Adrenal gland (tissue), 12 donors: ENCODE results near the gene UBE2D3. TPM values are rescaled to one million over a fixed set of nuclear protein-coding genes. Genes with fewer than 3 reads are reported as not detected.
A peak's percentile ranks its signal among the peaks of the same experiment; 100 is the strongest.

Experiments
- DNase-seq, 7 donors: peaks; one replicate each; pipeline ENCODE4 v3.0.0-alpha.2; 2019 to 2020
- H3K27ac ChIP-seq, 5 donors: fragments of 200-600 bp; sonication (generic) in 4 of 5; 1 replicate in 3 of 5; 2 replicates in 2 of 5; pipeline versions ENCODE4 v1.5.1 to v1.8.0; 2016 to 2020; ENCODE audit warnings: mild to moderate bottlenecking in 1 of 5
- H3K27me3 ChIP-seq: fragments of 200-600 bp; 2 replicates; pipeline ENCODE4 v1.8.0; 2021
- H3K36me3 ChIP-seq, 2 donors: fragments of 200-600 bp; replicated peaks in 1 of 2; 1 replicate in 1 of 2; 2 replicates in 1 of 2; pipeline versions ENCODE4 v1.5.1 to v1.8.0; 2018 to 2022
- H3K4me1 ChIP-seq, 2 donors: fragments of 200-600 bp; replicated peaks in 1 of 2; 1 replicate in 1 of 2; 2 replicates in 1 of 2; pipeline versions ENCODE4 v1.5.1 to v1.8.0; 2018 to 2021
- H3K4me3 ChIP-seq, 4 donors: fragments of 200-600 bp; sonication (generic) in 3 of 4; one replicate each; pipeline ENCODE4 v1.5.1; 2016 to 2018
- H3K9me3 ChIP-seq, 3 donors: fragments of 200-600 bp; sonication (generic) in 1 of 3; replicated peaks in 1 of 3; 1 replicate in 2 of 3; 2 replicates in 1 of 3; pipeline versions ENCODE4 v1.5.1 to v1.8.0; 2016 to 2021
- POLR2A ChIP-seq, 2 donors: fragments of 450-650 bp; IDR thresholded peaks; one replicate each; pipeline ENCODE4 v1.6.1; 2017; ENCODE audit warnings: antibody characterized with exemption in 2 of 2, mild to moderate bottlenecking in 2 of 2, moderate library complexity in 1 of 2
- WGBS, 4 donors: extraction: QIAGEN DNeasy Blood & Tissue Kit in 2 of 4; methylation state at CpG; one replicate each; pipeline versions ENCODE4 v1.1.5 to v1.1.7; 2013 to 2017; 5-methylcytosine and 5-hydroxymethylcytosine counted together
- intact Hi-C, 2 donors: fragments of 100-400 bp; cut with DNase I; formaldehyde crosslinking; loops; one replicate each; pipeline versions ENCODE4 v1.14.1 to v1.15.0; 2022 to 2023
- polyA plus RNA-seq, 3 donors: library from polyadenylated mRNA; stranded (reverse); fragments of 200-250 nt in 2 of 3; fragments of 350-450 nt in 1 of 3; fragmentation: Illumina TruSeq in 1 of 3; extraction: RNeasy Lipid Tissue Mini Kit (QIAGEN cat#74804) in 1 of 3; gene quantifications; one replicate each; pipeline ENCODE4 v1.2.3, GENCODE V29; 2013 to 2014
- total RNA-seq, 9 donors: library from RNA; depleted of rRNA in 4 of 9; stranded (reverse); fragments of >200 nt in 4 of 9; fragments of 120-200 nt in 1 of 9; fragmentation: NEBNext Ultra II Directional in 1 of 9; extraction: Animal tissue kit (Norgen Biotek cat#: 25700) in 1 of 9; gene quantifications; one replicate each; pipeline versions ENCODE4 v1.1.0 to v1.2.4, GENCODE V29; 2013 to 2023
- TF ChIP-seq, protein P1 (sequence below), 6 experiments: fragments of 450-650 bp in 4 of 6; fragments of 200-600 bp in 2 of 6; sonication (generic) in 1 of 6; IDR thresholded peaks; 1 replicate in 5 of 6; 2 replicates in 1 of 6; pipeline versions ENCODE4 v1.5.1 to v1.8.0; 2016 to 2021; ENCODE audit warnings: antibody characterized with exemption in 6 of 6, mild to moderate bottlenecking in 2 of 6, moderate library complexity in 1 of 6
- donor health status: healthy with polysubstance abuse.
- donor health status: Bipolar disorder and iron deficiency.
- donor health status: DM: yes; HTN: yes; CAD: no.
- donor health status: DM: no; HTN: no; CAD: no.
- donor health status: DM: no; HTN: no; CAD: no.
- donor health status: DM: yes; HTN: yes; CAD: no.

Gene UBE2D3
- total and polyA plus RNA-seq, 12 donors, result 178 to 709 (median 398) TPM

DNA sequence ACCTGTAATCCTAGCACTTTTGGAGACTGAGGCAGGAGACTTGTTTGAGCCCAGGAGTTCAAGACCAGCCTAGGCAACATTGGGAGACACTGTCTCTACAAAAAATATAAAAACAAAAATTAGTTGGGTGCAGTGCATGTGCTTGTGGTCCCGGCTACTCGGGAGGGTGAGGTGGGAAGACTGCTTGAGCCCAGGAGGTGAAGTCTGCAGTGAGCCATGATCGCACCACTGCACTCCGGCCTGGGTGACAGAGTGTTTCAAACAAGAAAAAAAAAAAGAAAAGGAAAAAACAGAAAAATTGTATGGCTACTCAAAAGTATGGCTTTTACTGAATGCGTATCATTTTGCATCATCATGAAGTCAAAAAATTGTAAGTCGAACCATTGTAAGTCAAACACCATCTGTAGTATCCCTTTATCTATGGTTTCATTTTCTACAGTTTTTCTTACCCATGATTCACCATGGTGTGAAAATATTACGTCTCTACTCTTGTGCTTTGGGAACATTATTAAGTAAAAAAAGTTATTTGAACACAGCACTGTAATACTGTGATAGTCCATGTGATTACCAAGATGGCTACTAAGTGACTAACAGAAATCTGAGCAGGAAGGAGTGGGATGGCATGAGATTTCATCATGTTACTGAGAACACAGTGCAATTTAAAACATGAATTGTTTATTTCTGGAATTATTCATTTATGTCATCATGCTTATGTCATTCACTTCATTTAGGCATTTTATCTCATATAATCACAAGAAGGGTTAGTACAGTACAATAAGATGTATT, 40.1 kb downstream of the UBE2D3 start:
- intact Hi-C loops, result no loop called here
- TF ChIP-seq POLR2A (IDR thresholded peaks at IDR 0.05), result no peak
- TF ChIP-seq, protein P1, sequence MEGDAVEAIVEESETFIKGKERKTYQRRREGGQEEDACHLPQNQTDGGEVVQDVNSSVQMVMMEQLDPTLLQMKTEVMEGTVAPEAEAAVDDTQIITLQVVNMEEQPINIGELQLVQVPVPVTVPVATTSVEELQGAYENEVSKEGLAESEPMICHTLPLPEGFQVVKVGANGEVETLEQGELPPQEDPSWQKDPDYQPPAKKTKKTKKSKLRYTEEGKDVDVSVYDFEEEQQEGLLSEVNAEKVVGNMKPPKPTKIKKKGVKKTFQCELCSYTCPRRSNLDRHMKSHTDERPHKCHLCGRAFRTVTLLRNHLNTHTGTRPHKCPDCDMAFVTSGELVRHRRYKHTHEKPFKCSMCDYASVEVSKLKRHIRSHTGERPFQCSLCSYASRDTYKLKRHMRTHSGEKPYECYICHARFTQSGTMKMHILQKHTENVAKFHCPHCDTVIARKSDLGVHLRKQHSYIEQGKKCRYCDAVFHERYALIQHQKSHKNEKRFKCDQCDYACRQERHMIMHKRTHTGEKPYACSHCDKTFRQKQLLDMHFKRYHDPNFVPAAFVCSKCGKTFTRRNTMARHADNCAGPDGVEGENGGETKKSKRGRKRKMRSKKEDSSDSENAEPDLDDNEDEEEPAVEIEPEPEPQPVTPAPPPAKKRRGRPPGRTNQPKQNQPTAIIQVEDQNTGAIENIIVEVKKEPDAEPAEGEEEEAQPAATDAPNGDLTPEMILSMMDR (IDR thresholded peaks at IDR 0.05), result no peak
- Histone ChIP-seq H3K27ac (no peak overlapping the region), H3K27me3 (no peaks in the 10 kb centered on the region), H3K9me3 (no peaks in the 10 kb centered on the region), H3K4me3 (no peak overlapping the region), H3K36me3 (no peaks in the 10 kb centered on the region), H3K4me1 (peaks cover 5 to 6% of the 10 kb centered on the region in 2 donors)
- 92 to 96% (median 94%) methylated on average over 7 of the region's 7 CpGs for whole genome bisulfite sequencing, 4 donors
- no peak for DNase-seq

DNA sequence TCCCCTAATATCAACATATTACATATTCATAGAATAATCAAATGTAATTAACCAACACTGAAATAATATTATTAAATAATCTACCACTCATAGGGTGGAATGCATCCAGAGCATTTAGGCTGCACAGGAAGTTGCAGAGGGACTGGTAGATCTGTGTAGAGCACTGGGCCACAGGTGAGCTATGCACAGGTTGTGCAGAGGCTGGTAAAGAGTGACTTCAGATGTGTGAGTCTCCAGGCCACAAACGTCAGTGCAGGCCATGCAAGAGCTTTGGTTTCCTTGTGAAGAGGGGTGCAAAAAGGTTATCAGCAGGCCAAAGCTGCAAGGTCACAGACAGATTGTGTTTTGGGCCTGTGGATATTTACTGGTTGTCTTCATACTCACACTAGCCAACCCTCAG, 41.1 kb downstream of the UBE2D3 start:
- intact Hi-C loops, result no loop called here
- H3K27me3 ChIP-seq, result no peaks in the 10 kb centered on the region
- WGBS, 4 donors, result 27 to 47% (median 38%) methylated on average over 1 of the region's 1 CpG
- TF ChIP-seq, protein P1 (IDR thresholded peaks at IDR 0.05), result no peak
- TF ChIP-seq POLR2A (IDR thresholded peaks at IDR 0.05), result no peak
- no peaks in the 10 kb centered on the region for H3K9me3 ChIP-seq
- H3K36me3 ChIP-seq, result no peaks in the 10 kb centered on the region
- DNase-seq, result no peak
- H3K4me3 ChIP-seq, result no peak overlapping the region
- no peak overlapping the region for H3K27ac ChIP-seq
- H3K4me1 ChIP-seq, result peaks cover 5 to 6% of the 10 kb centered on the region in 2 donors

DNA sequence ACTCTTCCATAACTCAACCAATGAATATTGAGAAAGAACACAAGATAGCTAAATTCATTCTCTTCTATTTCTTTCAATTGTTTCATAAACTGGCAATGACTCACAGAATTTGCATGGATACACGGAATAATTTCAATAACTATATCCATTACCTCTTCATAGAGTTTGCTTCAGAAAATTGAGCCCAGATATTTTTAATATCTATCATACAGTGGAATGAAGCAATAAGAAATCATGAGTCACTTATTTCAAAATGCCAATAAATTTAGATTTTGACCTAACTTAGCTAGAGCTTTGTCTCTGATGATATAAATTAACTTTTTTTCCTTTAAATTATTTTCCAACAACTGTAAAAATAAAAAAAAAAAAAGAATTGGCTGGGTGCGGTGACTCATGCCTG, 44.3 kb downstream of the UBE2D3 start:
- peak overlapping the region in 3 of 5 donors; percentile 35 to 41 (median 38) for H3K27ac ChIP-seq
- intact Hi-C loops, result no loop called here
- no peak for TF ChIP-seq POLR2A (IDR thresholded peaks at IDR 0.05)
- TF ChIP-seq, protein P1 (IDR thresholded peaks at IDR 0.05), result no peak
- no peaks in the 10 kb centered on the region for H3K36me3 ChIP-seq
- WGBS, 4 donors, result 50 to 58% (median 50%) methylated on average over 2 of the region's 2 CpGs
- no peak overlapping the region for H3K4me3 ChIP-seq
- no peaks in the 10 kb centered on the region for H3K27me3 ChIP-seq
- DNase-seq, result no peak
- H3K4me1 ChIP-seq, result peaks cover 5 to 6% of the 10 kb centered on the region in 2 donors
- no peaks in the 10 kb centered on the region for H3K9me3 ChIP-seq

DNA sequence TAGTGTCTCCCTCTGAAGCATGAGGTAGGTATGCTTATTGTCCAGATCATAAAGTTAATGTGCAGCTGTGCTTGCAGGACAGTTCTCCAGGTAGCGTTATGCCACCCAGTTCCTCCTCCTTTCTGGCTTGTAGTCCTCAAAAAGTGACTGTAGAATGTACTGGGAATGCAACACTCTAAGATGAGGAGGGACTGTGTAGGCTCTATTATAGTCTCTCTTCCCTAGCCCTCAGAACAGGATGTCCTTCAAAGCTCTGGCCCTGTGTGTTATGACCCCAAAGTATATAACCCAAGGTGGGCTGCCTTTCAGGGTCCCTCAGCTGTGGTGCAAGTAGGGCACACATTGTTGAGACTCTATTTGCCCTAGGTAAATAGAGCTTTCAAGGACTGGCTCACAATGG, 45.8 kb downstream of the UBE2D3 start:
- Histone ChIP-seq H3K27ac (peak overlapping the region in 1 of 5 donors; percentile 23), H3K4me1 (peaks cover 5 to 6% of the 10 kb centered on the region in 2 donors), H3K4me3 (no peak overlapping the region), H3K9me3 (no peaks in the 10 kb centered on the region), H3K36me3 (no peaks in the 10 kb centered on the region), H3K27me3 (no peaks in the 10 kb centered on the region)
- intact Hi-C loops, result no loop called here
- 75 to 93% (median 90%) methylated on average over 1 of the region's 1 CpG for WGBS, 4 donors
- TF ChIP-seq, protein P1 (IDR thresholded peaks at IDR 0.05), result no peak
- no peak for TF ChIP-seq POLR2A (IDR thresholded peaks at IDR 0.05)
- no peak for DNase-seq
